AG04449 (cell line): ENCODE data around the gene PTPRM.
A peak's percentile ranks its signal among the peaks of the same experiment; 100 is the strongest.

Source experiments
- CTCF ChIA-PET: fragments of 350-600 bp; formaldehyde crosslinking; extraction: SDS; loops from one replicate; lab custom pipeline; 2021; ENCODE audit warnings: antibody characterized with exemption; lab: Yijun Ruan, JAX
- POLR2A ChIA-PET: fragments of 400-600, 350-600 bp; formaldehyde crosslinking; extraction: SDS; loops from one replicate; lab custom pipeline; 2020; ENCODE audit warnings: antibody characterized with exemption, inconsistent platforms; lab: Yijun Ruan, JAX
- DNase-seq: peaks from one replicate; pipeline ENCODE4 v3.0.0-alpha.2; 2010; ENCODE audit warnings: low read depth, low spot score
- H3K4me3 ChIP-seq: 2 replicates; pipeline ENCODE4 v1.5.1; 2011; ENCODE audit warnings: low read depth, mild to moderate bottlenecking, control low read depth, low read length
- TF ChIP-seq, protein P1 (sequence below): IDR thresholded peaks from one replicate; pipeline ENCODE4 v1.5.1; 2011; ENCODE audit warnings: mild to moderate bottlenecking, moderate library complexity, low read length, control low read depth, inconsistent platforms; ENCODE audit not compliant: insufficient read depth; ENCODE audit errors: missing control alignments

Gene PTPRM

DNA sequence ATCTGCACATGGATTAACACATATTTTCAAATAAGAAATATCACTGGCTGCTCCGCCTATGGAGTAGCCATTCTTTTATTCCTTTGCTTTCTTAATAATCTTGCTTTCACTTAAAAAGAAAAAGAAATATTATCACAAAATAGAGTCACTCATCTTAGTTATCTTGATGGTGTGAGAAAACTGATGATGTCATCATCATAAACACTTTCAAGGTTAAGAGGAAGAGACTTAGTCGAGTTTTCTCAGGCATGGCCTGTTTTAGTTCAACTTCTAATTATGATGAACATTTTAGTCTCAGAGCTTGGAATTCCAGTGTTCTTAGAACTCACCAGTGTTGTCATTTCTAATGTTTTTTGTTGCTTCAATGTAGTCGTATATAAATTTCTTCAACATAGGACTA is 506.1 kb downstream of the PTPRM start:
- TF ChIP-seq, protein P1, sequence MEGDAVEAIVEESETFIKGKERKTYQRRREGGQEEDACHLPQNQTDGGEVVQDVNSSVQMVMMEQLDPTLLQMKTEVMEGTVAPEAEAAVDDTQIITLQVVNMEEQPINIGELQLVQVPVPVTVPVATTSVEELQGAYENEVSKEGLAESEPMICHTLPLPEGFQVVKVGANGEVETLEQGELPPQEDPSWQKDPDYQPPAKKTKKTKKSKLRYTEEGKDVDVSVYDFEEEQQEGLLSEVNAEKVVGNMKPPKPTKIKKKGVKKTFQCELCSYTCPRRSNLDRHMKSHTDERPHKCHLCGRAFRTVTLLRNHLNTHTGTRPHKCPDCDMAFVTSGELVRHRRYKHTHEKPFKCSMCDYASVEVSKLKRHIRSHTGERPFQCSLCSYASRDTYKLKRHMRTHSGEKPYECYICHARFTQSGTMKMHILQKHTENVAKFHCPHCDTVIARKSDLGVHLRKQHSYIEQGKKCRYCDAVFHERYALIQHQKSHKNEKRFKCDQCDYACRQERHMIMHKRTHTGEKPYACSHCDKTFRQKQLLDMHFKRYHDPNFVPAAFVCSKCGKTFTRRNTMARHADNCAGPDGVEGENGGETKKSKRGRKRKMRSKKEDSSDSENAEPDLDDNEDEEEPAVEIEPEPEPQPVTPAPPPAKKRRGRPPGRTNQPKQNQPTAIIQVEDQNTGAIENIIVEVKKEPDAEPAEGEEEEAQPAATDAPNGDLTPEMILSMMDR: no peak
- DNase-seq: no peak
- no peak overlapping the region for H3K4me3 ChIP-seq
- POLR2A ChIA-PET: no interaction called here
- CTCF ChIA-PET: no interaction called here

DNA sequence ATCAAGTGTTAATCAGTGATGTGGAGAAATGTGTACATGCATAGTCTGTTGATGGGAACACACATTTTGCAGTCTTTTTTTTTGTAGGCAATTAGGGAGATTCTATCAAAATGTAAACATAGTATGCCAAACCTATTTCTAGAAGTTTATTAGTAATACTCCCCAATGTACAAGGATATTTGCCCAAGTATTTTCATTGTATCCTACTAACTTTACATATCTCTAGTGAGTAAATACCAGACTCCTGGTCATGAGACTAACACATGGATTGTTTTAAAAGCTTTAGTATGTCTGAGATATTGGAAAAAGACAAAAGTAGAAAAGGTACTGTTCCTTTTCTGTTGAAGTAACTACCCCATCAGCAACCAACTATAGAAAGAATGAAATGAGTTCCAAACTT is 513.0 kb downstream of the PTPRM start:
- CTCF ChIA-PET: interaction anchor here (0.6 to 1.2 kb wide), 3 partner anchors 112 to 513 kb away, joined by 3 to 5 read pairs (median 3); partner anchors contain the start of gene PTPRM
- TF ChIP-seq, protein P1: no peak
- no peak for DNase-seq
- POLR2A ChIA-PET: no interaction called here
- no peak overlapping the region for H3K4me3 ChIP-seq

DNA sequence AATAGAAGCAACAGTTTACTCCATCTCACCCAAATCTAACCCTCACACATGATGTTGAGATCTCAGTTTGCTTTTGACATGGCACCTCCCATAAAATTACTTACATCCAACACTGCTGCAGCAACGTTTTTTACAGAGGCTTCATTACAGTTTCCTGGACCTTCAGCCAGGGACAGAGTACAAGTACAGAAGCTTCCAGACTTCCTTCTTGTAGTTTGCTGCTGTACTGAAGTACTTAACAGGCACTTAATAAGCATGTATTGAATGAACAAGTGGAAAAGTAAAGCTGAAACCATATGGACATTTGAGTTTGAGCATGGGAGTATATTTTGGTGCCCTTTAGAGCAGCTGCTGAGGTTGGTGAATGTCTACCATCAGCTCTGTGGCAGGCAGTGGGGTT is 514.2 kb downstream of the PTPRM start:
- ChIA-PET CTCF (interaction anchor here (1.2 kb wide), 1 partner anchor 308 kb away, joined by 5 read pairs; no protein-coding TSS in a partner anchor), POLR2A (no interaction called here)
- TF ChIP-seq, protein P1: no peak
- DNase-seq: no peak
- H3K4me3 ChIP-seq: no peak overlapping the region

DNA sequence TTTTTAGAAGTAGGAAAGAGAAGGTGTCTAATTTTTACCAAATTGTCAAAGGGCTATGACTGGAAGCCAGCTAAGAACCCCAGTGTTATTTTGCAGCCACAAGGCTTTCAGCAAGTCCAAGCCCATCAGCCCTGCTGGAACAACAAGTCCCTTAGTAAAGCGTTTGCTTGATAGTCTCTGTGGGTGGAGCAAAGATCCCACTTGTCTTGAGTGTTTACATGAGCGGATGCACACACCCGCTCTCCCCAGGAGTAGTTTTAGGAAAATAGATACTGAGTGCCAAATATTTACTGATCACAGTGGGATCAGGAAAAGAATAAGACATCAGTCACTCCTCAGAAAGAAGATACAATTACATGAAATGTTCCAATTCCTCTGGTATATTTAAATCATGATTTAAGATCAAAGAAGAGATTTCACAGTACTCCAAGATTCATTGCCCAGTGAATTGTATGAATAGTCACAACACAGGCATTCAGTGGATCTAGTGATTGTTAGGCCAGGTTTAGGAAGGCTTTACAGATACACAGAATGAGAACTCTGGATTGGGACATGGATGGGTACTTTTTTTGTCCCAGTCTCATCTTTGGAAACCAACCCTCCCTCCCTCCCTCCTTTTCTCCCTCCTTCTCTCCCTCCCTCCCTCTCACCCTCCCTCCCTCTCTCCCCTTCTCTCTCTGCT is 514.9 kb downstream of the PTPRM start:
- ChIA-PET POLR2A (no interaction called here), CTCF (no interaction called here)
- TF ChIP-seq, protein P1: no peak
- H3K4me3 ChIP-seq: no peak overlapping the region
- no peak for DNase-seq

DNA sequence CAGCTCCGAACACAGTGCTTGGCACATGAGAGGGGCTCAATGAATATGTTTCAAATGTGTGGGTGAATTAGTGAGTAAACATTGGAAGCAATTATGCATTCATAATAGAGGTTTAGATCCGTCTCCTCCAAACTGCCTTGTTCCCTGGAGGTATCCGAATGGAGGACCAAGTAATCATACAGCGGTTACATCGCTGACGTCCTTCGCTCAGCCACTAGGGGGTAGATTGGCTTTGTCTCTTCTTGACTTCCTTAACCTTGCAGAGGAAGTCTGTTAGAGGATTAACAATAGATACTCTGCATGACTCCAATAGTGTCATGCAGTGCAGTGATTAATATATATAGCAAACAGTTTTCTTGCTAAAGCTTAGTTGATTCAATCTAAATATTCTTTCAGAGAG is 517.0 kb downstream of the PTPRM start:
- no peak for DNase-seq
- ChIA-PET CTCF (interaction anchor here (1.0 to 4.2 kb wide), 12 partner anchors 9 to 396 kb away, joined by 3 to 41 read pairs (median 4); no protein-coding TSS in a partner anchor), POLR2A (no interaction called here)
- TF ChIP-seq, protein P1: peak; percentile 57
- no peak overlapping the region for H3K4me3 ChIP-seq

DNA sequence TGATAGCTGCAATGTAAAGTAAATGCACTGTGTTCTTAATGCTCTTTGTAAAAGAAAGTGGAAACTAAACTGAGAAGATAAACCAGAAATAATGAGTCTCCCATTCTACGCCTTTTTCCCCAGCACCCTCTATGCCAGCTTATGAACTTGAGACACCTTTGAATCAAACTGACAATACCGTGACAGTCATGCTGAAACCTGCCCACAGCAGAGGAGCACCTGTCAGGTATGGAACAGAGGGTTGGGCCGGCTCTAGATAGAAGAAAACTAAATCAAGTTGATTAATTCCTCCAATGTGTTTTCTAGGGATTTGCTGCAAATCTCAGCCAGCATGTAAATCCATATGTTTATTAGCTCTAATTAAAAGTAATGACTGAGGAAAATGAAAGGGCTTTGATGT is 521.5 kb downstream of the PTPRM start:
- TF ChIP-seq, protein P1: no peak
- no peak overlapping the region for H3K4me3 ChIP-seq
- ChIA-PET POLR2A (no interaction called here), CTCF (interaction anchor here (1.3 to 2.0 kb wide), 2 partner anchors 13 to 301 kb away, joined by 3 to 9 read pairs; no protein-coding TSS in a partner anchor)
- no peak for DNase-seq
